AG09309 (cell line): ENCODE results near the gene ZNF710.

Experiments used
- DNase-seq: peaks from one replicate; pipeline ENCODE4 v3.0.0-alpha.2; 2010; ENCODE audit warnings: low read depth
- H3K4me3 ChIP-seq: 2 replicates; pipeline ENCODE4 v1.5.1; 2011; ENCODE audit warnings: mild to moderate bottlenecking, low read depth, low read length, moderate library complexity; ENCODE audit not compliant: control insufficient read depth
- TF ChIP-seq, protein P1 (sequence below): IDR thresholded peaks from 2 replicates; pipeline ENCODE4 v1.5.1; 2011; ENCODE audit warnings: mild to moderate bottlenecking, low read depth, low read length, inconsistent platforms; ENCODE audit not compliant: insufficient read depth, control insufficient read depth; ENCODE audit errors: missing control alignments

ZNF710 gene

GRCh38 chr15:90053685-90054466 is 52.8 kb downstream of the ZNF710 start:
- no peak for DNase-seq
- no peak overlapping the region for H3K4me3 ChIP-seq

DNA sequence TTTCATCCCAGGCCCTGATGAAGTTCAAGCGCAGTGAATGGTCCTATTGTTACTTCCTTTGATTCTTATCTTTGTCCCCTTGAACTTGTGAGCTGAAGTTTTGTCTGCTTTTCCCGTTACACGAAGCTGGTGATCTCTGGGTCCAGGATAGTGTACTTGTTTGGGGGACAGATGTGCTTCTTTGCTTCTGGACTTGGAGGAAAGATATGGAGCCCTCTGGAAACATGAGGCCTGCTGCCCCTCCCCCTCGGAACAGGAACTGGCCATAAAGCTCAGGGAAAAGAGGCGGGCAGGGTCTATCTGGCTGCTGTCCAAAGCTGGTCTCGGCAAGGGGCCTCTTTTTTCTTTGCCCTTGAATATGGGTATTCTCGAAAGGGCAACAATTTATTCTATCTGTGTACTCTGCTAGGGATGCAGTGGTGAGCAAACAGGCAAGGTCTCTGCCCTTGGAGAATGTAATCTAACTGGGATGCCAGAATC is 53.5 kb downstream of the ZNF710 start:
- no peak for DNase-seq
- TF ChIP-seq, protein P1, sequence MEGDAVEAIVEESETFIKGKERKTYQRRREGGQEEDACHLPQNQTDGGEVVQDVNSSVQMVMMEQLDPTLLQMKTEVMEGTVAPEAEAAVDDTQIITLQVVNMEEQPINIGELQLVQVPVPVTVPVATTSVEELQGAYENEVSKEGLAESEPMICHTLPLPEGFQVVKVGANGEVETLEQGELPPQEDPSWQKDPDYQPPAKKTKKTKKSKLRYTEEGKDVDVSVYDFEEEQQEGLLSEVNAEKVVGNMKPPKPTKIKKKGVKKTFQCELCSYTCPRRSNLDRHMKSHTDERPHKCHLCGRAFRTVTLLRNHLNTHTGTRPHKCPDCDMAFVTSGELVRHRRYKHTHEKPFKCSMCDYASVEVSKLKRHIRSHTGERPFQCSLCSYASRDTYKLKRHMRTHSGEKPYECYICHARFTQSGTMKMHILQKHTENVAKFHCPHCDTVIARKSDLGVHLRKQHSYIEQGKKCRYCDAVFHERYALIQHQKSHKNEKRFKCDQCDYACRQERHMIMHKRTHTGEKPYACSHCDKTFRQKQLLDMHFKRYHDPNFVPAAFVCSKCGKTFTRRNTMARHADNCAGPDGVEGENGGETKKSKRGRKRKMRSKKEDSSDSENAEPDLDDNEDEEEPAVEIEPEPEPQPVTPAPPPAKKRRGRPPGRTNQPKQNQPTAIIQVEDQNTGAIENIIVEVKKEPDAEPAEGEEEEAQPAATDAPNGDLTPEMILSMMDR, result no peak
- no peak overlapping the region for H3K4me3 ChIP-seq

More at GRCh38 chr15:90053685-90054466, 52.8 kb downstream of the ZNF710 start:
- TF ChIP-seq, protein P1, result no peak

DNA sequence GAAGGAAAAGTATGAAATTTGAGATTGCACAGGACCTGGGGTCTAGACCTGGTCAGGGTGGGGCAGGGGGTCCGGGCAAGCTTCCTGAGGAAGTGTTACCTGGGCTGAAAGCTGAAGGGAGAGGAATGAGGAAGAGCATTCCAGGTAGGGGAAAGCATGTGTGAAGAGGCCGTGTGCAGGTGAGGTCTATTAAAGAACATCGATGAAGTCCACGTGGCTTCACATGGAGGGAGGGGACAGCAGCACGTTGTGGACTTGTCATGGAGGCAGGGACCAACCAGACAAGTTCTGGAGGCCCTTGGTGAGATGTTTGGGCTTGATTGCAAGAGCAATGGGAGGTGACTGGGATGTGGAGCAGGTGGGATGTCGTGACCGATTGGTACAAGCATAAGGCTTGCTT is 54.1 kb downstream of the ZNF710 start:
- H3K4me3 ChIP-seq, result no peak overlapping the region
- no peak for DNase-seq
- TF ChIP-seq, protein P1, result no peak

DNA sequence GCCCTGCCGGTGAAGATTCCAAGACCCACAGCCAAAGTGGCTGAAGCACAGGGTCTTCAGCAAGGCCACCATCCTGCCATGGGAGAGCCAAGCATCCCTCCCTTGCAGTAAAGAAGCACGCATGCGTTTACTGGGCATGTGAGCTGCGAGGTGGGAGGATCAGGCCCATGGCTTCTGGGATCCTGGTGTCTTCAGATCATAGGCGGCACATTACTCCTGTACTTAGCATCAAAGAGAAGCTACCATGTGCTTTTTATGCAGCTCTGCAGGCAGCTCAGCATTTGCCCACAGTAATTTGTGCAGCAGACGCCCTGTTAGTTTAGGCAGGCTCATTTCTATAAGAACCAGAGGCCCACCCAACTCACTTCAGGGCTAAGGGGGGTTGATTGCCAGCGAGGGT is 55.4 kb downstream of the ZNF710 start:
- no peak overlapping the region for H3K4me3 ChIP-seq
- DNase-seq, result no peak
- TF ChIP-seq, protein P1, result no peak

DNA sequence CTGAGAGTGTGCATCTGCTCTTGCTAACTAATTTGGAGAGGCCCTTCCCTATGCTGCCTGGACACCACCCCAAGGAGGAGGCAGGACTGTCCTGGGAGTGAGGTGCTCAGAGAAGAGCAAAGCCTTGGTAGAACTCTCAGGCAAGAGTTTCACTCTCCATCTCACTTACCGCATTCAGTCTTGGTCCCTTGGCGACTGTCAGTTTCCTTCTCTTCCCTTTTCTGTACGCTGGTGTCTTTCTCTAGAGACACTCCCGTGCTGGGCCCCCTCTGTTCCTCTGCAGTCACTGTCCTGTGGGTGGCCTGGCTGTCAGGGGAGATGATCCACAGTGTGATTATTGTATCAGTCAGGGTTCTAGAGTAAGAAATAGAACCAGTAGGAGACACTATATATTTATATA is 57.2 kb downstream of the ZNF710 start:
- DNase-seq, result no peak
- H3K4me3 ChIP-seq, result no peak overlapping the region
- TF ChIP-seq, protein P1, result no peak

DNA sequence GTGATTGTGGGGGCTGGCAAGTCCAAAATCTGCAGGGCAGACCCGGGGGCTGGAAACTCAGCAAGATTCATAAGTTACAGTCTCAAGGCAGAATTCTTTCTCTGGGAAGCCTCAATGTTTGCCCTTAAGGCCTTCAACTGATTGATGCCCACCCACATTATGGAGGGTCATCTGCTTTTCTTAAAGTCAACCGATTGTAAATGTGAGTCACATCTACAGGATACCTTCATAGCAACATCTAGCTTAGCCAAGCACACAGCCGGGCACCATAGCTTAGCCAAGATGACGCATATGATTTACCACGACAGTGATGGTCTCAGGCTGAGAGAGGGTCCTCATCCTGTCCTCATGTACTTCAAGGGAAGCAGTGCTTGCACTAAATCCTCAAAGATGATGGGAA is 57.7 kb downstream of the ZNF710 start:
- no peak overlapping the region for H3K4me3 ChIP-seq
- no peak for DNase-seq
- TF ChIP-seq, protein P1, result no peak
